NCI-H345 treated with DMSO at 0.1 percent for 48 hours (cell line): ENCODE measurements around the gene TFE3.
A peak's percentile ranks its signal among the peaks of the same experiment; 100 is the strongest.
"Not testable (repeated sequence)": the region's sequence is repeated elsewhere in the genome, so short reads cannot be mapped to it uniquely, and the experiment has no call there.

Experiments
- DNase-seq: peaks from one replicate; lab custom pipeline; 2025; ENCODE audit not compliant: unreplicated experiment; lab: John Stamatoyannopoulos, UW

Gene TFE3

GRCh38 chrX:49002091-49002935 is 40.8 kb downstream of the TFE3 start, which contains the start of gene GRIPAP1:
Gene GRIPAP1 (minus strand): TSS chrX:49002264. CDS start chrX:49002229, 35 bp downstream.
- peak; percentile 39 for DNase-seq

GRCh38 chrX:49001521-49002090 is 41.6 kb downstream of the TFE3 start:
- no peak for DNase-seq

GRCh38 chrX:49000636-49001035 is 42.5 kb downstream of the TFE3 start:
- DNase-seq, result no peak

- no peak for DNase-seq
Observed at GRCh38 chrX:48999030-48999429, 44.1 kb downstream of the TFE3 start.

GRCh38 chrX:48998391-48998790 is 44.8 kb downstream of the TFE3 start:
- DNase-seq, result no peak

GRCh38 chrX:48997865-48998264 is 45.3 kb downstream of the TFE3 start:
- DNase-seq, result no peak

- no peak for DNase-seq
Observed at GRCh38 chrX:48997455-48997854, 45.7 kb downstream of the TFE3 start.

- no peak for DNase-seq
Observed at GRCh38 chrX:48996969-48997368, 46.2 kb downstream of the TFE3 start.

GRCh38 chrX:48992341-48992740 is 50.8 kb downstream of the TFE3 start:
- no peak for DNase-seq

- DNase-seq, result no peak
Observed at GRCh38 chrX:48989483-48989882, 53.7 kb downstream of the TFE3 start.

- DNase-seq, result no peak
Observed at GRCh38 chrX:48983896-48984295, 59.3 kb downstream of the TFE3 start.

- DNase-seq, result no peak
Observed at GRCh38 chrX:48983081-48983480, 60.1 kb downstream of the TFE3 start.

GRCh38 chrX:48981178-48981577 is 62.0 kb downstream of the TFE3 start:
- DNase-seq, result no peak

- not testable (repeated sequence) for DNase-seq
Observed at GRCh38 chrX:48980341-48980740, 62.8 kb downstream of the TFE3 start.
